ENCODE measurements around the gene EPB41L4B. TPM values are rescaled to one million over a fixed set of nuclear protein-coding genes. Genes with fewer than 3 reads are reported as not detected.
"Not testable (repeated sequence)": the region's sequence is repeated elsewhere in the genome, so short reads cannot be mapped to it uniquely, and the experiment has no call there.

Gene EPB41L4B
- total RNA-seq, 1 donor from 2014 or later = 48.6 TPM

DNA sequence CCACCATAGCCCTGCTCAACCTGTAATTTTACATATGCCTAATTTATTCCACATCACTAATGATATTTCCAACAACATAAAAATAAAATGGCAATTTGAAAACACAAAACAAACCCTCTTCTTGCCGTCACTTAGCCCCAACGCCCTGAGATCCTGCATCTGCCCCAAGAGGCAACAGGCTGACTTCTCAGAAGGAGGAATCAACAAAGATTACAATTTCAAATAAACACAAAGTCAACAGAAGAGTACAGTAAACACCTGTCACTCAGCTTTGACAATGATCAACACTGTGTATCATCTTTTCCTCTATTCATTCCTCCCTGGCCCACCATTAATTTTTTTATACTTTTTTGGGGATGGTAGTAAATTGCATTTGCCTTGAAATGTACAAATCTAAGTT lies 19.8 kb downstream of the EPB41L4B start:
- DNase-seq (ENCODE audit: low spot score) = no peak

DNA sequence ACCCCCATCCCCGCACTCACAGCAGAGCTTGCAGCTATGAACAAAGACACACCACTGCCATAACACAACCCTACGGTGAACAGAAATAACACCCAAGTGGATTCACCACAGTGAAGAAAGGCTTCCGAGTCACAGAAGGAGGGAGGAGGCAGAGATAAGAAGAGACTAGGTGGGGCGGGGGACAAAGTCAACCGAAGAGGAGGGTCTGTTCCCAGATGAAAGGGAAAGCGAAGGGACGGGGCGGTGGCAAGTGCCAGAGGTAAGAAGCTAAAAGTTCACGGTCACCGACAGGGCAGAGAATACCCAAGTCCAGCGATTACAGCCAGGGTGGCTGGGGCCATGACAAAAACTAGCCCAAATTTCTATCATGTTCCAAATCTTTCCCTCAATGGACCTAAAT lies 21.0 kb downstream of the EPB41L4B start:
- DNase-seq (ENCODE audit: low spot score) = no peak

DNA sequence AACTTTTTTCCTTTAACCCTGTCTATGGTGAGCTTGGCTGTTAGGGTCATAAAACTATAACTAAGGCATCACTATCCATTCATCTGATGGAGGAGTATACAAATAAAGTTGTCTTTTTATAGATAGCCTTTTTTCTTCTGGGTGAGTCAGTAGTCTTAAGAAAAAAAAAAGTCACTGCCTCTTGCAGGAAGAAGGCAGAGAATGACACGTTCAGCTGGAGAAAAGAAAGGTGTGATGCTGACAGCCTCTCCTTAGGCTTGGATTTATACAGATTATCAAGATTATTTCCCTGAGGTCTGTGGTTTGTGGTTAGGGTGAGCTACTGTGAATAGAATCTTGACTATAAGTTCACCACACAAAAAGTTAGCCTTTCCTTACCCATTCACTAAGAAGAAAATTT lies 23.0 kb downstream of the EPB41L4B start:
- DNase-seq (ENCODE audit: low spot score) = no peak

DNA sequence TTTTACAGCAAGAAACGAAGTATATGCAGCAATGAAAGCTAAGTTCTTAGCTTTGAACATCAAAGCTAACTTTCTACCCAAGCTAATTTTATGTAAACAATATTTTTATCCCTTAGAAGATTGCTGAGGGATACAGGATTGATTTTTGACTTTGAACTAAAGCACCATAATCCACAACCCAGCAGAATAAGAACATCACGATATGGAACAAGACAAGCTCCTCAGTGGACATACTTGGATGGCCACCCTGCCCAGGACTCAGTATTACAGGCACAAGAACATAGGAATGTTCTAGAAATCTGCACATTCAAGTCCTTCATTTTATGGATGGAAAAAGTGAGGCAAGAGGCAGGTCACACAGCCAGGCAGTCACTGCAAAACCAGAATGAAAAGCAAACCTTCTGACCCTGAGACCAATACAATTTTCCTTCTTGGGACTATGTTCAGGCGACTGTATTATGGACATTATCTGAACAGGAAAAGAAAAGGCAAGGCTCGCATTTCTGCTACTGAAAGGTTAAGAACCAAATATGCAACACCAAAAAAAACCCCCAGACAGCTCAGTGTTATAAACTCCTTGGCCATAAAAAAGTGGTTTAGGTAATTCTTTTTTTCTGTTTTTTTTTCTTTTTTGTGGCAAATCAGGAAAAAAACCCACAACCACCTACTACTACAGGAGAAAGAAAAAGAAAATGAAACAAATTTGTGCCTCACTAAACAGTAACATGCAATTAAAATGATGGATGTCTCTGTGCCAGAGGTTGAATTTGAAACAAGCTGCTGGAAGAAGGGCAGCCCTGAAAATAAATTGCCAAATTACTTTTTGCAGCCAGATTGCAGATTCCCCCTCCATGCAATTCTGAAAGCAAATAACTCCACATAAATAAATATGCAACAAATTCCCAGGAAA lies 25.4 kb downstream of the EPB41L4B start:
- no peak for DNase-seq (ENCODE audit: low spot score)

DNA sequence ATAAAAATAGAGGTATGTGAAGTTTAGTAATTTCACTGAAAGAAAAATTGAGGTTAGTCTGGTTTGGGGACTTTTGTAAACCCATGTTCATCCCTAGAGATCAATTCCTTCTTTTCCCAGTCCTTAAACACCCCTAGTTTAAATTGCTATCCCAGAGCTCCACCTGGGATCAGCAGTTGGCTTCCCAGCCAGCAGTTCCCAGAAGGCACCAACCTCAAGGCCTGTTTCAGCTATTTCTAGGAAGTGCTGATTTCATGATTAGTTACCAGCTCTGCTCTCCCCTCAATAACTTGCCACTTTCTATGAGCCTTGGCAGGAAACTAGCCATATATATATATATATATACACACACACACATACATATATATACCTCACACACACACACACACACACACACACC lies 30.5 kb downstream of the EPB41L4B start:
- DNase-seq (ENCODE audit: low spot score) = no peak

DNA sequence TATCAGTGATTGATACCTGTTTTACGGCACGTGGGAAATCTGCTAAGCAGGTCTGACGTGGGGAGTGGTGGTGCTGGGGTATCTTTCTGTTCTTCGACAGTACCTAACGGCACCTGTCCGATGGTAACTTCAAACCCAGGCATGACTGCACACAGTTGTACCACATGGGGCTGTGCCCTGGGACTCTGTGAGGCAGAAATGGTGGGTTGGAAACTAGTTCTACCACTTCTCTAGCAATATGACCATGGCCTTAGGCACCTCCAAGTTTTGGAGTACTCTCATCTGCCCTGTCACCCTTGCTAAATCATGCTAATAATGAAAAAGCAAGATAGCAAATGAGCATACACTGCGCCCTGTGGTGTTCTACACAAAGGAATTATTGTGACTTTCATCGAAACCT lies 30.9 kb downstream of the EPB41L4B start:
- no peak for DNase-seq (ENCODE audit: low spot score)

DNA sequence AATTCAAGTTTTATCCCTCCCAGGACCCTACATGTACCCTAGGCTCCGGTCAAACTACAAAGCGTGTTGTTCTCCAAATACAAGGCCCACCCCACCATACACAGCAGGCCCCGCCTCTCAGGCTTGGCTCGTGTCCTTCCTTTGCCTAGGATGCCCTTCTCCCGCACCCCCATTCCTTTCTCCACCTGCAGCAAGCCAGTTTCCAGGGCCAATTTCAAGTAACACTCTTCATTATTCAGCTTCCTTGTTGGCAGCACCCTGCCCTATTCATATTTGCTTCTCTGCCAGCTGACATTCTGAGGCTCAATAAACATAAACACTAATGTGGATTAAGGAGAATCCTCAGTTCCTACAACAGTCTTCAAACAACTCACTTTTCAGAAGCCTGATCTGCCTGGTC lies 31.7 kb downstream of the EPB41L4B start:
- DNase-seq (ENCODE audit: low spot score) = no peak

DNA sequence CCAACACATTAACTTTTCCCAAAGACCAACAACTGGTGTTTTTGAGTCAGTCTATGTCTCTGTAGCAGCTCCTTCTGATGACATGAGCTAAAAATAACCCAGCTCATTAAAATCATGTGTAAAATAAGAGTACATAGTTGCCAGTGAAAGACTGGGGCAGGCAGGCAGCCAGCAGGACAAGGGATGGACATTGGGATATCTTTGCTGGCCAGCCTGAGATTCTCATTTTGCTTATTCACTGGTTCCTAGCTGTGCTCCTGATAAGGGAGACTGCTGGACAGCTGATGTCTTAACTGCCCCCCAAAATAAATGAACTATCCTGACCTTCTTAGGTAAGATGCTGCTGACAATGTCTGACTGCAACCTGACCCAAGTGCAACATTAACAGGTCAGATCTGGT lies 33.9 kb downstream of the EPB41L4B start:
- DNase-seq (ENCODE audit: low spot score) = no peak

DNA sequence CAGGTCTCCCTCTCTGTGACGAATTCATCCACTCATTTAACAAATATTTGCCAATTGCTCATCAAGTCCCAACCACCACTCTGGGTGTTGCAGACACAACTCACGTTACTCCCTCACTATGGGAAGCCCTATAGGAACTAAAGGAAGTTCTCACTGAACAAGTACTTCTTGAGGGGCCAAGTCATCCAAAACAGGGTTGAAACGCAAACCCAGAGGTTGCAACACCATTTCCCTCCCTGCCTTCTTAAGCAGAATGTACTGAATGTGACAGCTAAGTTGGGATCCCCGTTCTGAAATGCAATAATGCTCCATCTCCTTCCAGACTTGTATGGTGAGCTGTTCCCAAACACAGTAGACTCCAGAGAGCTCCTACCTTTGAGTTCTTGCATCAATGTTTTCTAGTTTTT lies 34.3 kb downstream of the EPB41L4B start:
- DNase-seq (ENCODE audit: low spot score) = no peak

DNA sequence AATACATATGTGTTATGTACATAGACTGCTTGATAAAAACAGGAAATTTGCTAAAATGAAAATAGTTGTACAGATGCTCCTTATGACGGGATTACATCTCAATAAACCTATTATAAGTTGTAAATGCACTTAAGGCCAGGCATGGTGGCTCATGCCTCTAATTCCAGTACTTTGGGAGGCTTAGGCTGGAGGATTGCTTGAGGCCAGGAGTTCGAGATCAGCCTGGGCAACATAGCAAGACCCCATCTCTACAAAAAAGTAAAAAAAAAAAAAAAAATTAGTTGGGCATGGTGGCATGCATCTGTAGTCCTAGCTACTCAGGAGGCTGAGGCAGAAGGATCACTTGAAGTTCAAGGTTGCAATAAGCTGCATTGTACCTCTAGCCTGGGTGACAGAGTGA lies 37.2 kb downstream of the EPB41L4B start:
- DNase-seq (ENCODE audit: low spot score) = not testable (repeated sequence)

DNA sequence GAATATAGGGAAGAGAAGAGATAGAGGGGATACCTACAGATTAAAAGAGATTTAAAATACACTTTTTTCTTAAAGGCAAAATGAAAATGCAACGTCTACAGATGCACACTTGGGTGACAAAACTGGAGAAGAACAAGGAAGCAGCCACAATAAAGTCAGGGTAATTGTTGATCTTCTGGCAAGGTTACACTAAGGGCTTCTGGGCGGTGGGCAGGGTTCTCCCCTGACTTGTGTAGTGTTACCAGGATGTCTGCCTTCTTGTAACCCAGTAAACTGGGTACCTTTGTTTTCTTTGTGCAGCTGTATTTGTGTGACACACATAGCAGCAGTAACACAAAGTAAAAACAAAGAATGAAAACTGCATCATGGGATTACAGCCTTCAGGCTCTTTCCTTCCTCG lies 37.8 kb downstream of the EPB41L4B start:
- no peak for DNase-seq (ENCODE audit: low spot score)

DNA sequence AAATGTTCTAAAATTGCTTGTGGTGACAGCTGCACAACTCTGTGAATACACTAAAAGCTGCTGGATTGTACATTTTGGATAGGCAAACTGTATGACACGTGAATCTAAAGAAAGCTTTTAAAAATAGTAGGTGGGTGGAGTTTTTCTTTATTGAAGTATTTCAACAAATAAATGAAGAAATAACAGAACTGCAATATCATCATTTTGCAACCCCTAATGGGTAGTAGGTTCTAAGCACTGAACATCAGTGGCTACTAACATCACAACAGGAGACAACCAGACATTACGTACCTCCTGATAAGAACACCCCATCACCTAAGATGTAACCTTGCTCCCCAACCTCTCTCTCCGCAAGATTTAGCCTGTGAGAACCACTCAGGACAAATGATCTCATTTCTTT lies 38.6 kb downstream of the EPB41L4B start:
- no peak for DNase-seq (ENCODE audit: low spot score)

DNA sequence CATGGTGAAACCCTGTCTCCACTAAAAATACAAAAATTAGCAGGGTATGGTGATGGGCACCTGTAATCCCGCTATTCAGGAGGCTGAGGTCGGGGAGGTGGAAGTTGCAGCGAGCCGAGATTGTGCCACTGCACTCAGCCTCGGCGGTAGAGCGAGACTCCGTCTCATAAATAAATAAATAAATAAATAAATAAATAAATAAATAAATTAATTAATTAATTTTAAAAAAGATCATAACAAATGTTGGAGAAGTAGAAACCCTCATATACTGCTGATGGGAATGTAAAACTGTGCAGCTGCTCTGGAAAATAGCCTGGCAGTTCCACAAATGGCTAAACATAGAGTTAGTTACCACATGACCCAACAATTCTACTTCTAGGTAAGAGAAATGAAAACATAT lies 39.3 kb downstream of the EPB41L4B start:
- DNase-seq (ENCODE audit: low spot score) = no peak

DNA sequence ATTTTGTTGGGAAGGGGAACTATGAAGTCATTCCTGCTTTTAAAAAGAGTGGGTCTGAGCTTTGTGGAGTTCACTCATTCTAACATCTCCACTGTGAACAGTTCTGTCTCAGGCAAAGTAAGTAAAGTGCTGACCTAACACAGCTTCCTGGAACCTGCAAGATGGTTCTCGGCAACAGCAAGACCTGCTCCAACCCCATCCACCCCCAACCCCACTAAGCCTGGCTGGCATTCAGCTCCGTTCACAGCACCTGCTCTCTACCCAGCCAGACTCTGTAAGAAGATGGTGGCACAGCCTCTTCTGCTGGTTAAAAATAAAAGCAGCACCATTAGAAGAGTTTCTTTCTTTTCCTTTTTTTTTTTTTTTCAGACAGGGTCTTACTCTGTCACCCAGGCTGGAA lies 42.0 kb downstream of the EPB41L4B start:
- no peak for DNase-seq (ENCODE audit: low spot score)

DNA sequence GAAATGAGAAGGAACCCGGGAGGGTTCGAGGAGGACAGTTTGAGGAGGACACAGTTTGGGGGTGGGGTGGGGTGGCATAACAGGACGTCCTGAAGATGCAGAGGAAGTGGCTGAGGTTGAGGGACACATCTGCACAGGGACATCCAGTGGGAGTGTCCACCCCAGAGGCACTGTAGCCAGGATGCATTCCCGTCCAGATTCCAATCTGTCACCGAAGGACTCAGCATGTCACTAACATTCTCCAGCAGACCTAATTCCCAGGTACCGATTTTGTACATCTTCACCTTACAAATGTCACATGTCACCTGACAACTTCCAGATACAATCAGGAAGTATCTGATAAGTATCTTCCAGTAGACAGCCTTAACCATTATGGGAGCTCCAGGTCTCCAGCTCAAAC lies 42.6 kb downstream of the EPB41L4B start:
- DNase-seq (ENCODE audit: low spot score) = no peak

DNA sequence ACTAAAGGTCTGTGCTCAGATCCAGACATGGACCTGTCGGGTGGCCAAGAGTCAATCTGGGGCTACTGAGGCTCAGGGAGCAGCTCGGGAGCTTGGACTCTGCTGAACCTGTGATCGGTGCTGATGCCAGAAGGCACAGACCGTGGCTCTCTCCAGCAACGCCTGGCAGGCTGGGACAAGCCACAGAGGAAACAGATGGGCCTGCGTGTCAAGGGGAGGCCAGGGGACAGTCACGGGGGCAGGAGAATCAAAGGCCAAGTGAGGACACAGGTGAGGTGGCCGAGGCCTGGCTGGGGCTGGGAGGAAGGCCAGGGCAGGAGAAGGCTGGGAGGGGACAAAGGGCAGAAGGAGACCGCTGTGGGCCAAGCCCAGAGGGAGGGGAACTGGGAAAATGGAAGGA lies 43.4 kb downstream of the EPB41L4B start:
- DNase-seq (ENCODE audit: low spot score) = no peak

DNA sequence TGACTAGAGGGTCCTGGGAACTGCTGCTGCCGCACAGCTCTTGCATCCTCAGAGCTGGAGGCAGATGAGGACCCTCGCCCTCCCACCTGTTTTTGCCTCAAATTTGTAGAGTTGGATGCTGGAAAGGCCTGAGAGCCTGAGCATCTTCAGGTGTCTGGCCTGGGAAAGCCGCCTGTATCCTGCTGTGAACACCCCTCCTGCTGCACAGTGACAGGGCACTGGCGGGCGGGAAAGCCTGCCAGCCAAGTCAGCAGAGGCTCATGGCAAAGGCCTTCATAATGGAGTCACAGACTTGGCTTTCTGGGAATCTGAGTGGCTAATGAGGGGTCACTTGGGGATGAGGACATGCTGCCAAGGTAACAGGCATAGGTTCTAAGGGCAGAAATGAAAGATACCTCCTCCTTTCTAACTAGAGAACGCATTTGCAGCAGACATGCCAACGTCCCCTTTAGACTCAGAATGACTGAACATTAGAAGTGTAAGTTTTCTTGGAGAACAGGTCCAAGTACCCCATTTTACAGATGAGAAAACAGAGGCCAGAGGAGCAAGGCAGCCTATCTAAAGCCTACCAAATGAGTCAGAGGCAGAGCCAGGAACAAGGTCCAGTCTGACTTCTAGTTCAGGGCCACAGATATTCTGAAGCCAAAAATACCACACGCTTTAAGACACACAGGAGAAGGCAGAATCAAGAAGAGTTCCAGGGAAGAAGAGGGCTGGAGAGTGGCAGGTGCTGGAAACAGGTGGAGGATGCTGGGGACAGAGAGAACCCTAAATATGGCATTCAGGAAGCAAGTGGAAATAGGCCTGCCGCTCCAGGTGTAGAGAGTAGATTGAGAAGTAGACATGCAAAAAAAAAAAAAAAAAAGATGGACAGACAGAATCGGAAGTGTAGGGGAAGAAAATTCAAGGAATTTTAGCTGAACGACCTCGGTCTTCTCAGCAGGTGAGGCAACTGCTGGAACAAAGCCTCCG lies 44.1 kb downstream of the EPB41L4B start:
- no peak for DNase-seq (ENCODE audit: low spot score)

DNA sequence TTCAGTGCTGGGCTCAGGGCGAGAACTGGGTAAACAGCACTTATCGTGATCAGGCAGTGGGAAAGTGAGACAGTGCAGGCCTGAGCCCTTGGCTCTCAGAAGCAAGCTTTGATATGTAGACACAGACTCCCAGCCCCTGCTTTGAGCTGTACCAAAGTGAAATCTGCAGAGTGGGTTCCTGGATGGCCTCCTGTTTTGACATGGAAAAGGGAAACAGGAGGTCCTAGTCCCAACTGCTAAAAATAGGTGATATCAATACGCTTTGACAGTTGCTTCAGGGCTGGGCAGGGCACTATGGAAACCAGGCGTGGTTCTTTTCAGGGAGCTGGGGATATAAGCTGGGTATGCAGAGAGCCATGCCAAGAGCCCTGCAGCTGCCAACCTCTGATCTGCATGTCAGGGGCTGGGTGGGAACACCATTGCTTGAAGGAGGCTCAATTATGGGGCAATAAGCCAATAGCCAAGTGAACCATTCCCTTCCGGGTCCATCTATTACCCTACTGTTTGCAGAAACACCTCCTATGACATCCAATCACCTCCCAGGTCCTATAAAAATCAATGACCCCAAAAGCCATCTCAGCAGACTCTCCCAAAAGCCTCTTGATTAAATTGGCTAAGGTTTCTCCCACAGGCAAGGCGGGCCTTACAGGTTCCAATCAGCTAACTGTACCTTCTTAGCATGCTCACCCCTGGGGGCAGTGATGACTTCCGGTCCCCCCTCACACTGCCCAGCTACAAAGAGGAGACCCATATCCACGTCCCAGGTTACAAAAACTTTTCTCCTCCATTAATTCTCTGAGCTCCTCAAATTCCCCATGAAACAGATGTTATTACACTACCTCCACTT lies 45.8 kb downstream of the EPB41L4B start:
- DNase-seq (ENCODE audit: low spot score) = no peak

DNA sequence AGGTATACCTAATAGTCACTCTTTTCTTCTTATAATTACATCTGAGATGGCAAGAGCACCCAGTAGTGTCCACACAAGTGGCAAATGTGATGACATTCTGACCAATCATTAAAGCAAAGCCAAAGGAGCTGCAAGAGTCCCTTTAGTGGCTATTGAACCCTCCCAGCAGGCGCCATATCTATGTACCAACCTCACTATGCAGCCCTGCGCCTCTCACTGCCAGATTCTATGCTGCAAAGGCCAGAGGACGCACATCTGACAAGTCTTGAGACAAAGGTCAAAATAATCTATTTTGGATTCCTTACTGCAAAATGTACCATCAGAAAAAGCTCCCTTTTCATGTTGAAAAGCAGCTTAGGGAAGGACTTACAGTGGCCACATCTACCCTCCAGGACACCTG lies 47.0 kb downstream of the EPB41L4B start:
- no peak for DNase-seq (ENCODE audit: low spot score)

DNA sequence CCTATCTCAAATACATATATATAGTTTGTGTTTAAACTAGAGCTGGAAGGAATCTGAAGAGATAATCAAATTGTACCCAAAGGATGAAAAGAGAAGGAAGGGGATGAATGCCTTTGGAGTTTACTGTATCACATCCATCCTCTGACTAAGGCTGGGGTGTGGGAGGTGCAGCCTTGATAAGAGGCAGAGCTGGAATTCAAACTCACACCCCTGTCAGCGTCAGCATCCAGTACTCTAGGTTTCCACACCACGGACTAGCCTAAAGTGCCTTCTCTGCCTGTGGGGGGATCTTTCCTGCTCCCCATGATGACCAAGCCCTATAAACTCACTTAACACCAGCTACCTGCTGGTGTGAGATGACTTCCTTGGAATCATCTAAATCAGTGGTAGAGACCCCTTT lies 48.1 kb downstream of the EPB41L4B start:
- DNase-seq (ENCODE audit: low spot score) = no peak

DNA sequence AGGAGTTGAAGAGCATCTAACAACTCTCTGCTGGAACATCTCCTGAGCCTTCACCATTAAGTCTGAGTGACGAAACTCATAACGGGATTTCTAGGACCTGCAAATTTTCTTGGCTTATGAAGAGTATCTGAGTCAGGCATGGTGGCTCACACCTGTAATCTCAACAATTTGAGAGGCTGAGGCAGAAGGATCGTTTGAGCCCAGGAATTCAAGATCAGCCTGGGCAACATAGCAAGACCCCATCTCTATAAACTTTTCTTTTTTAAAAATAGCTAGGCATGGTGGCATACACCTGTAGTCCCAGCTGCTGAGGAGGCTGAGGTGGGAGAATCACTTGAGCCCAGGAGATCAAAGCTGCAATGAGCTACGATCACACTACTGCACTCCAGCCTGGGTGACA lies 48.8 kb downstream of the EPB41L4B start:
- DNase-seq (ENCODE audit: low spot score) = no peak
